Rectal smooth muscle tissue (tissue), 1 donor: ENCODE data around the gene AQP5.

Source experiments
- H3K27ac ChIP-seq: one replicate; pipeline ENCODE4 v1.7.0; 2013; ENCODE audit warnings: low read depth, low read length, inconsistent platforms
- H3K27me3 ChIP-seq: one replicate; pipeline ENCODE4 v1.7.0; 2013; ENCODE audit warnings: low read length; ENCODE audit not compliant: control insufficient read depth, insufficient read depth
- H3K36me3 ChIP-seq: one replicate; pipeline ENCODE4 v1.7.0; 2013; ENCODE audit warnings: low read length; ENCODE audit not compliant: control insufficient read depth, insufficient read depth
- H3K4me1 ChIP-seq: one replicate; pipeline ENCODE4 v1.7.0; 2013; ENCODE audit warnings: low read length; ENCODE audit not compliant: control insufficient read depth, insufficient read depth
- H3K4me3 ChIP-seq: one replicate; pipeline ENCODE4 v1.7.0; 2013; ENCODE audit warnings: low read length
- H3K9ac ChIP-seq: one replicate; pipeline ENCODE4 v1.7.0; 2013; ENCODE audit warnings: low read length

AQP5 gene

DNA sequence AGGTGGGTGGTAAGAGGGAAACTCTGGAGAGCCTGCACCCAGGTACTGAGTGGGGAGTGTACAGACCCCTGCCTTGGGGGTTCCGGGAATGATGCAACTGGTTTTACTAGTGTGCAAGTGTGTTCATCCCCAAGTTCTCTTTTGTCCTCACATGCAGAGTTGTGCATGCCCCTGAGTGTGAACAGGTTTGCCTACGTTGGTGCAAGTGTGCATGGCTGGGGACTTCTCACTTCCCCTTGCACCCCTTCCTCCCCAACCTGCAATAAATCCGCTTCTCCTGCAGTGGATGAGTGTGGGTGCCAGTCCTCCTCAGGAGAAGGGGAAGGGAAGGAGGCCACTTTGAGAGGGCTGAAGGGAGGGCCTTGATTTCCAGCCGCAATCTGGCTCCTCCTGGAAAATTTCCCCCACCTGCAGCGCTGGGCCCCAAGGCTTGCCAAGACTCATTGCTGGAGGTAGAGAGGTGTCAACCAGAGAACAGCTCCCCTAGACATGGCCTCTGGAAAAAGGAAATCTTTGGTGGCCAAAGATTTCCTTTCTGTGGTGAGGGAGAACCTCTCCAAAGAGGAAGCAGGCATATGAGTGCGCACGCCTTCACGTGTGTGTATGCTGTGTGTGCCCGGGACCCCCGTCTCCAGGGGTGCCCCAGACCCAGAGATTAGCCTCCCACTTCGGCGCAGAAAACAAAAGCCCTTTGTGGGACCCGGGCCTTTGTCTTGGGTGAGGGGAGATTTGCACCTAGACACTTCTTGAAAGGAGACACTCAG lies 5.6 kb upstream of the AQP5 start:
- H3K27me3 ChIP-seq, result peaks cover 44% of the 10 kb centered on the region

DNA sequence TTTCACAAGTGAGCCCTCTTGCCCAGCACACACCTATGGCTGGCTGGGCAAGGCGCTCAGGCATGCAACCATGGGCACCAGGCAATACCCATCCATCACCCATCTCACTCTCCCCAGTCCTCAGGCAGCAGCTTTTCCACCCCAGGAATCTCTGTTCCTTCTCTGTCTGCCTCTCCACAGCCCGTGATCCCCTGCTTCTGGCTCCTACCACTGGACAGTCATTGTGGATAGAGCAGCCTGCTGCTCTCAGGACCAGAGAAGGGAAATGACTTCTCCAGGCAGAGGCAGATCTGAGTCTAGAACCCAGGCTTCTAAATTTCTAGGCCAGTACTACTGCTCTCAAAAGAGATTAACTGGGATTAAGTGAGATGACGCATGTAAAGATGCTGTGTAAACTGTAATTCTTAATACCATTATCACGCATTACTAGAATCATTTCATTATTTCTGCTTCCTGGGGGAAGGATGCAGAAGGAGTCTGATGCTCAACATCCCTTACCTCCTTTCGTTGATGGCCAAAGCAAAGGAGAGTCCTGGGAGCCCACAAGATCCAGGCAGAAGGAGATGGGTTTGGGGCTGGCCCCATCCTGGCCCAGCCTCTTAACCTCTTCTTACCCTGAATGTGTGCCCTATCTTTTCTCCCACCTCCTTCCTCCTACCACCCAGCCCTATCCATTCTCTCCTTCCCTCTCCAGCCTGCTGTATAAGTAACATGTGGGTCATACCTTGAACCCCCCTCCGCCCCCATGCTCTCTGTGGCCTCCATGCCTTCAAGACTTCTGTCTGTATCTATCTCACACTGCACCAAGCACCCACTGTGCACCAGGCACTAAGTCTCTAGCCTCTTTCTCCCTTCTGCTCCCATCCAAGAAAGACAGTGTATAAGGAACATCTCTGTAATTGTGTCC lies 4.8 kb upstream of the AQP5 start:
- H3K27me3 ChIP-seq, result peaks cover 44% of the 10 kb centered on the region
- no peak overlapping the region for H3K9ac ChIP-seq
- H3K4me1 ChIP-seq, result no peaks in the 10 kb centered on the region
- no peaks in the 10 kb centered on the region for H3K36me3 ChIP-seq
- H3K4me3 ChIP-seq, result no peak overlapping the region
- H3K27ac ChIP-seq, result no peak overlapping the region

More for the DNA sequence above, 5.6 kb upstream of the AQP5 start:
- H3K36me3 ChIP-seq, result no peaks in the 10 kb centered on the region
- H3K27ac ChIP-seq, result no peak overlapping the region
- H3K9ac ChIP-seq, result no peak overlapping the region
- no peak overlapping the region for H3K4me3 ChIP-seq
- no peaks in the 10 kb centered on the region for H3K4me1 ChIP-seq

DNA sequence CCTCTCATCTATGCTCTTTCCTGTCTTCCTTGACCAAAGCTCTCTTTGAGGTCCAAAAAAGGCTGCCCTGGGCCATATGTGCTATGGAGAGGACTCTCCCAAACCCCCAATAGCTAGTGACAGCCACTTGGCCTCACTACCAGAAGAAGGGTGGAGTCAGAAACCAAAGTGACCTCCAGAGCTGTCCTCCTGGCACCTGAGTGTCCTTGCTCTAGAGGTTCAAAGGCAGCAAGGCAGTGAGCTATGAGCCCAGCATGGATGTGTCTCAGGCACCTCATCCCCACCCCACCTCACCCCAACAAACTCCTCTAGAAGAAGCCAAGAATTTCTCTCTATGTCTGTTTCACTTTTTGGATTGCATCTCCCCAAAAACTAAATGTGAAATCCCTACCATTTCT lies 4.1 kb upstream of the AQP5 start:
- Histone ChIP-seq H3K4me3 (no peak overlapping the region), H3K4me1 (no peaks in the 10 kb centered on the region), H3K36me3 (no peaks in the 10 kb centered on the region), H3K27me3 (peaks cover 44% of the 10 kb centered on the region), H3K9ac (no peak overlapping the region), H3K27ac (no peak overlapping the region)

DNA sequence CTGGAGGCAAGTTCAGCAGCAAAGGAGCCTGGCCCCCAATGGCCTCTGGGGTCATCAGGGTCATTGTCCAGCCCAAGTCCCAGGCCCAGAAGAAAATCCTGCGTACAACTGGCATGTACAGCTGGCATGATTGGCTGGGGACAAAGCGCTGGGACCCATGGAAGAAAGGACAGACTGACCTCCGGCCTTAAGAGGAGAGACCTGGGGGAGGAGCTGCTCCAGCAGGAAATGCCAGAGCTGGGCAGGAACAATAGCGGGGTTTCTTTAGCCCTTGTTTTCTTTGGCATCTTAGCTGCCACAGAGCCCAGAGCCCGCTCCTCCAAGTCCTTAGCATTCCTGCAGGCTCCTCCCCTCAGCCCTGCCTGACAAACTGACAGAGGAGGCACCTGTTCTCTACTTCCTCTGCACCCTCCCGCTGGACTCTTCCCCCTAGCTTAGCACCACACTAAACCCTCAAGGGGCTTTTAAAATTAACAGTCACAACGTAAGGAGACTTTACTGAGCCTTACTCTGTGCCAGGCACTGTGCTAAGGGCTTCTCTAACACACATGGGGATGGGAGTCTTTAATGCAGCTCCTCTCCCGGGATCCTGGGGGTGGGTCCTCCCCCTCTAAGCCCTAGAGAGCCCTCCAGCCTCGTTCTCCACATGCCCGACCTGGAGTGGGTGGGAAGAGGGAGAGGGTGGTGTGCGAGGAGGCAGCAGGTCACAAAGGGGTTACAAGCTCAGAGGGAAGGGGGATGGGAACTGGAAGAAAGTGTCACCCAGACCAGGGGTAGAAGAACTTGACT lies 1.8 kb upstream of the AQP5 start:
- no peak overlapping the region for H3K27ac ChIP-seq
- no peak overlapping the region for H3K4me3 ChIP-seq
- H3K36me3 ChIP-seq, result no peaks in the 10 kb centered on the region
- H3K27me3 ChIP-seq, result peaks cover 37% of the 10 kb centered on the region
- H3K4me1 ChIP-seq, result no peaks in the 10 kb centered on the region
- no peak overlapping the region for H3K9ac ChIP-seq

DNA sequence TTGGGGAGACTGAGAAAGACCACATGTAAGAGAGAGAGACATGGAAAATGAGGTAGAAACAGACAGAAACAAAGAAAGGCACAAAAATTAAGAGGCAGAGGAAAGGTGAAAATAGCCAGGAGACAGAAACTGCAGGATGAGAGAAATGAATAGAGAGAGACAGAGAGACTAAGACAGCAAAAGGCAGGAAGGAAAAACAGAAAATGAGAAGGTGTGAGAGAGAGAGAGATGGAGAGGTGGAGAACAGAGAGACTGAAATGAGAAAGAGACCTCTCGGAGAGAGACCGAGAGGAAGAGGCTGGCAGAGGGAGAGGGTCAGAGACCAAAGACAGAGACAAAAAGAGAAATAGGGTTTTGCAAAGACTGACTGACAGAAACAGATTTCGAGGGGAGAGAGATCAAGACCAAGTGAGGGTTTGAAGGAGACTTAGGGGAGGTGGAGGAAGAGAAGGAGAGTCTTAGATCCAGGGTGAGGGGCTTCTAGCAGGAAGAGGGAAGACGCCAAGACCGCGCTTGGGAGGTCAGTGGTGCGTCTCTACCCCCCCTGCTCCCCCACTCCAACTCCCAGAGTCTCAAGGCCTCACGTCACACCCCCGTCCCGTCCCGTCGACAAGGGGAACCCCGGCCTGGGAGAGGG lies 1.1 kb upstream of the AQP5 start:
- H3K27me3 ChIP-seq, result peaks cover 32% of the 10 kb centered on the region
- no peaks in the 10 kb centered on the region for H3K36me3 ChIP-seq
- H3K4me1 ChIP-seq, result no peaks in the 10 kb centered on the region
- H3K4me3 ChIP-seq, result no peak overlapping the region
- H3K27ac ChIP-seq, result no peak overlapping the region
- H3K9ac ChIP-seq, result no peak overlapping the region

DNA sequence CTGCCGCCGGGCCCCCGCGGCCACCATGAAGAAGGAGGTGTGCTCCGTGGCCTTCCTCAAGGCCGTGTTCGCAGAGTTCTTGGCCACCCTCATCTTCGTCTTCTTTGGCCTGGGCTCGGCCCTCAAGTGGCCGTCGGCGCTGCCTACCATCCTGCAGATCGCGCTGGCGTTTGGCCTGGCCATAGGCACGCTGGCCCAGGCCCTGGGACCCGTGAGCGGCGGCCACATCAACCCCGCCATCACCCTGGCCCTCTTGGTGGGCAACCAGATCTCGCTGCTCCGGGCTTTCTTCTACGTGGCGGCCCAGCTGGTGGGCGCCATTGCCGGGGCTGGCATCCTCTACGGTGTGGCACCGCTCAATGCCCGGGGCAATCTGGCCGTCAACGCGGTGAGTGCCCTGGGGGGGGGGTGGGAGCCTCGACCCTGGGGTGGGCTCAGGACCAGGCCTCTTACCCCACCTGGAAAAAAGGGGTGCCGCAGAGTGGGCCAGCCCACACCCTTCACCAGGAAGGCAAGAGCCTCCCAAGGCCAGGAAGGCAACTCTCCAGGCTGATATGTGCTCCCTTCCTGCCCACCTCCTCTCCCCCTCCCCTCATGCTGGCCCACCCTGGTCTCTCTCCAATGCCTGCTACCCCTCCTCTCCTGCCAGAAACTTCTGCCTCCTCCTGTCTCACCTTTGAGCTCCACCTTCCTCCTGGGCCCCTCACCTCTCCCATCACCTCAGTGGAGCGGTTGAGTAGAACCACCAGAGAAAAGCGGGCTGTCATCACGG lies 507 bp downstream of the AQP5 start:
- Histone ChIP-seq H3K9ac (no peak overlapping the region), H3K36me3 (no peaks in the 10 kb centered on the region), H3K4me1 (no peaks in the 10 kb centered on the region), H3K27me3 (peaks cover 25% of the 10 kb centered on the region), H3K4me3 (no peak overlapping the region), H3K27ac (no peak overlapping the region)

GRCh38 chr12:49962861-49963765 lies 1.4 kb downstream of the AQP5 start:
- H3K9ac ChIP-seq, result no peak overlapping the region
- H3K4me1 ChIP-seq, result no peaks in the 10 kb centered on the region
- H3K27ac ChIP-seq, result no peak overlapping the region
- H3K27me3 ChIP-seq, result peaks cover 25% of the 10 kb centered on the region
- H3K4me3 ChIP-seq, result no peak overlapping the region
- H3K36me3 ChIP-seq, result no peaks in the 10 kb centered on the region

DNA sequence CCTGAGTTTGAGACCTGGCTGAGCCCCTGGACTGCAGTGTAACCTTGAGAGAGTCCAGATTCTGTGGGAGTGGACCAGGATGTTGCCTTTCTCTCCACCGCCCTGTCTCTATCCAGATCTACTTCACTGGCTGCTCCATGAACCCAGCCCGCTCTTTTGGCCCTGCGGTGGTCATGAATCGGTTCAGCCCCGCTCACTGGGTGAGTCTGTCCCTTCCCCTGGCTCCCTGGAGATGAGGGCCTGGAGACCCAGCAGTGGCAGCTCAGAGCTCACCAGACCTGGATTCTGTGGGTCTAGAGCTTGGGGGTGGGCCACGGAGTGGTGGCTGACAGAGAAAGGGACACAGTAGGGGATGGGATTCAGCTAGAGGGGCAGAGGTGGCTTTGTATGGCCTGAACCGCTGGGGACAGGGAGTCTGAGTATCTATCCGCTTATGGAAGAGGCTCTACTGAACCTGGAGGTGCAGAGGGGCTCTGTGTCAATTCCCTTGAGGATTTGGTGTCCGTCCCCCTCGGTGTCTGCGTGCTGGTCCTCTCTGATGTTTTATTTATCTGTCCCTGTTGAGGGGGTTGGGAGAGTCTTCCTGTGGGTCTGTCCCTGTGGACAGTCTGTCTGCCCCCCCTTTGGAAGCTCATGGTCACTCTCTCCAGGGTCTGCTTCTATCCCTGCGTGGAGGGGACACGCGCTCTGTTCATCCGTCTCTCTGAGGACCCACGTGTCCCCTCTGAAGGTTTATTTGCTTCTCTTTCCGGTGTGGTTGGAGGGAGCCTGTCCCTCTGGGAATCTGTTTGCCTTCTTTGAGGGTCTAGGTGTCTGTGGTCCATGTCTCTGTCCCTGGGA lies 2.5 kb downstream of the AQP5 start:
- Histone ChIP-seq H3K27ac (no peak overlapping the region), H3K9ac (no peak overlapping the region), H3K4me3 (no peak overlapping the region), H3K4me1 (no peaks in the 10 kb centered on the region), H3K36me3 (no peaks in the 10 kb centered on the region), H3K27me3 (peaks cover 15% of the 10 kb centered on the region)

GRCh38 chr12:49964849-49965624 lies 3.4 kb downstream of the AQP5 start:
- peaks cover 10% of the 10 kb centered on the region for H3K27me3 ChIP-seq
- no peak overlapping the region for H3K4me3 ChIP-seq

GRCh38 chr12:49965836-49966235 lies 4.2 kb downstream of the AQP5 start:
- Histone ChIP-seq H3K4me3 (no peak overlapping the region), H3K9ac (no peak overlapping the region), H3K27ac (no peak overlapping the region), H3K36me3 (no peaks in the 10 kb centered on the region), H3K4me1 (no peaks in the 10 kb centered on the region), H3K27me3 (peaks cover 6% of the 10 kb centered on the region)

More at GRCh38 chr12:49964849-49965624, 3.4 kb downstream of the AQP5 start:
- no peaks in the 10 kb centered on the region for H3K36me3 ChIP-seq
- H3K27ac ChIP-seq, result no peak overlapping the region
- no peak overlapping the region for H3K9ac ChIP-seq
- no peaks in the 10 kb centered on the region for H3K4me1 ChIP-seq
